Measurements from ENCODE around the gene TXNL4A. TPM values are rescaled to one million over a fixed set of nuclear protein-coding genes. Genes with fewer than 3 reads are reported as not detected.

The TXNL4A gene
- total RNA-seq, 1 experiment from 2014 or later = 178 TPM

DNA sequence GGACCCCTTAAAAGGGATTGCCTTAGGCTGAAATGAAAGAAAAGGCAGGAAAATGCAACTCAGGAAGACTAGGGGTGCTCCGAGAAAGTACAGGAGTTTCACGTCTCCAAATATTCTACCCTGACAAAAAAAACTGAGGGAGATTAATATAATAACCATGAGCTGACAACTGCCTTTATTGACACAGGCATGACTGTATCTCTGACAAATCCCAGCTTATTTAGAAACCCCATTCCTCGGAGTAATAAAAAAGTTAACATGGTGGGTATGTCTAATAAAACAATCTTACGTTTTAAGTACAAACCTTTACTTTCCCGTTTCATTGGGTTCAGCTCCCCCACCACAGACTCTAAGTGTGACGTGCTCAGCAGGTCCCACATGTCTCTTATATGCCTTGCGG lies 38.0 kb upstream of the TXNL4A start:
- Histone ChIP-seq H3K4me1 (ENCODE audit: control insufficient read depth in 1 of 2, insufficient read depth in 2 of 2, low read length in 2 of 2) (no peaks in the 10 kb centered on the region), H3K79me2 (ENCODE audit: insufficient read depth, low read length) (no peaks in the 10 kb centered on the region), H3K4me2 (ENCODE audit: low read length) (no peak overlapping the region), H2AFZ (ENCODE audit: low read depth, low read length, poor library complexity, severe bottlenecking) (no peak overlapping the region), H3K27me3 (ENCODE audit: insufficient read depth, low read length) (no peaks in the 10 kb centered on the region), H3K4me3 (replicated peaks in 1 of 2; ENCODE audit: low read depth in 1 of 2, low read length in 2 of 2) (no peak overlapping the region), H3K9me3 (ENCODE audit: control insufficient read depth in 1 of 2, insufficient read depth in 1 of 2, low read depth in 1 of 2, low read length in 2 of 2) (peaks cover 14 to 26% of the 10 kb centered on the region in 2 experiments; a peak in 3 of 4 replicates), H4K20me1 (ENCODE audit: insufficient read depth) (no peaks in the 10 kb centered on the region), H3K9ac (ENCODE audit: low read length) (no peak overlapping the region), H3K36me3 (ENCODE audit: control insufficient read depth in 1 of 2, insufficient read depth in 2 of 2, low read length in 2 of 2) (no peaks in the 10 kb centered on the region), H3K9me2 (ENCODE audit: insufficient read depth) (no peaks in the 10 kb centered on the region), H3K27ac (ENCODE audit: low read depth, low read length) (no peak overlapping the region)
- BruUV-seq (replicated peaks) = no TSS peak
- DNase-seq (ENCODE audit: low read depth, low spot score) (no peak), ATAC-seq (no peak)
- TF ChIP-seq POLR2AphosphoS5 (IDR thresholded peaks at IDR 0.05; ENCODE audit: low read depth, low read length) = no peak
- TF ChIP-seq, protein P1, sequence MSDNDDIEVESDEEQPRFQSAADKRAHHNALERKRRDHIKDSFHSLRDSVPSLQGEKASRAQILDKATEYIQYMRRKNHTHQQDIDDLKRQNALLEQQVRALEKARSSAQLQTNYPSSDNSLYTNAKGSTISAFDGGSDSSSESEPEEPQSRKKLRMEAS (IDR thresholded peaks at IDR 0.05) = no peak
- no peak for TF ChIP-seq ZFX (IDR thresholded peaks at IDR 0.05)
- TF ChIP-seq FOSL1 (IDR thresholded peaks at IDR 0.05; ENCODE audit: low read depth) = no peak
- TF ChIP-seq ATF3 (IDR thresholded peaks at IDR 0.05) = no peak
- TF ChIP-seq EZH2 (IDR thresholded peaks at IDR 0.05) = no peak
- no peak for TF ChIP-seq POLR2A (IDR thresholded peaks at IDR 0.05; ENCODE audit: borderline replicate concordance, extremely low read depth, insufficient read depth, insufficient read length)
- TF ChIP-seq ZNF274 (IDR thresholded peaks at IDR 0.05; ENCODE audit: low read depth, low read length) = no peak
- no peak for TF ChIP-seq ELF1 (IDR thresholded peaks at IDR 0.05; ENCODE audit: borderline replicate concordance, low read depth)
- TF ChIP-seq CEBPB (IDR thresholded peaks at IDR 0.05; ENCODE audit: low read depth) = no peak
- TF ChIP-seq SP1 (IDR thresholded peaks at IDR 0.05; ENCODE audit: low read depth) = no peak
- no peak for TF ChIP-seq CBX3 (IDR thresholded peaks at IDR 0.05; ENCODE audit: low read depth)
- no peak for TF ChIP-seq EGR1 (IDR thresholded peaks at IDR 0.05; ENCODE audit: low read depth)
- TF ChIP-seq YY1 (IDR thresholded peaks at IDR 0.05; ENCODE audit: extremely low read depth, insufficient replicate concordance, low read depth, low read length) = no peak
- TF ChIP-seq, protein P2, sequence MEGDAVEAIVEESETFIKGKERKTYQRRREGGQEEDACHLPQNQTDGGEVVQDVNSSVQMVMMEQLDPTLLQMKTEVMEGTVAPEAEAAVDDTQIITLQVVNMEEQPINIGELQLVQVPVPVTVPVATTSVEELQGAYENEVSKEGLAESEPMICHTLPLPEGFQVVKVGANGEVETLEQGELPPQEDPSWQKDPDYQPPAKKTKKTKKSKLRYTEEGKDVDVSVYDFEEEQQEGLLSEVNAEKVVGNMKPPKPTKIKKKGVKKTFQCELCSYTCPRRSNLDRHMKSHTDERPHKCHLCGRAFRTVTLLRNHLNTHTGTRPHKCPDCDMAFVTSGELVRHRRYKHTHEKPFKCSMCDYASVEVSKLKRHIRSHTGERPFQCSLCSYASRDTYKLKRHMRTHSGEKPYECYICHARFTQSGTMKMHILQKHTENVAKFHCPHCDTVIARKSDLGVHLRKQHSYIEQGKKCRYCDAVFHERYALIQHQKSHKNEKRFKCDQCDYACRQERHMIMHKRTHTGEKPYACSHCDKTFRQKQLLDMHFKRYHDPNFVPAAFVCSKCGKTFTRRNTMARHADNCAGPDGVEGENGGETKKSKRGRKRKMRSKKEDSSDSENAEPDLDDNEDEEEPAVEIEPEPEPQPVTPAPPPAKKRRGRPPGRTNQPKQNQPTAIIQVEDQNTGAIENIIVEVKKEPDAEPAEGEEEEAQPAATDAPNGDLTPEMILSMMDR (IDR thresholded peaks at IDR 0.05 in 2 of 3, conservative IDR thresholded peaks at IDR 0.05 in 1 of 3; ENCODE audit: borderline replicate concordance in 1 of 3, insufficient read depth in 1 of 3, low read depth in 2 of 3, low read length in 2 of 3) = no peak
- intact Hi-C loops (cut with micrococcal nuclease) = no loop called here
- RAD21 ChIA-PET (ENCODE audit: low non-redundant PET in 1 of 2, low total read pairs in 2 of 2, uncharacterized antibody in 2 of 2, unreplicated experiment in 2 of 2) = no interaction called here
- POLR2A ChIA-PET = no interaction called here
- CTCF ChIA-PET = no interaction called here
